ES-I3 (cell line): Measurements from ENCODE around the gene CRADD.

ENCODE experiments used
- H3K36me3 ChIP-seq: 2 replicates; pipeline ENCODE4 v1.6.1; 2013; ENCODE audit warnings: mild to moderate bottlenecking, low read length, control low read depth, moderate library complexity; ENCODE audit not compliant: insufficient read depth
- H3K4me1 ChIP-seq: 2 replicates; pipeline ENCODE4 v1.6.1; 2013; ENCODE audit warnings: mild to moderate bottlenecking, control low read depth, low read length; ENCODE audit not compliant: insufficient read depth
- H3K9ac ChIP-seq: 2 replicates; pipeline ENCODE4 v1.6.1; 2013; ENCODE audit warnings: low read depth, mild to moderate bottlenecking, low read length, moderate library complexity
- H3K9me3 ChIP-seq: 2 replicates; pipeline ENCODE4 v1.6.1; 2013; ENCODE audit warnings: mild to moderate bottlenecking, low read length, moderate library complexity; ENCODE audit not compliant: control insufficient read depth, insufficient read depth

The CRADD gene

GRCh38 chr12:93808169-93808899 is 131.2 kb downstream of the CRADD start:
- H3K36me3 ChIP-seq, result no peaks in the 10 kb centered on the region
- peaks cover 5% of the 10 kb centered on the region; the same call in 1 of the 2 replicates for H3K4me1 ChIP-seq
- no peak overlapping the region for H3K9ac ChIP-seq
- no peaks in the 10 kb centered on the region for H3K9me3 ChIP-seq

- Histone ChIP-seq H3K4me1 (0 out of 2 replicates have a peak, but pooled peaks cover 4% of the 10 kb centered on the region), H3K36me3 (no peaks in the 10 kb centered on the region), H3K9ac (no peak overlapping the region), H3K9me3 (no peaks in the 10 kb centered on the region; the same call in 1 of the 2 replicates)
These were observed 135.5 kb downstream of the CRADD start for GRCh38 chr12:93812626-93813025.

- Histone ChIP-seq H3K9ac (no peak overlapping the region), H3K9me3 (no peaks in the 10 kb centered on the region; the same call in 1 of the 2 replicates), H3K36me3 (no peaks in the 10 kb centered on the region), H3K4me1 (0 out of 2 replicates have a peak, but pooled peaks cover 4% of the 10 kb centered on the region)
These were observed 136.0 kb downstream of the CRADD start for GRCh38 chr12:93813186-93813585.

- Histone ChIP-seq H3K36me3 (no peaks in the 10 kb centered on the region), H3K9ac (no peak overlapping the region), H3K4me1 (peaks cover 6% of the 10 kb centered on the region), H3K9me3 (no peaks in the 10 kb centered on the region; the same call in 1 of the 2 replicates)
These were observed 137.0 kb downstream of the CRADD start for GRCh38 chr12:93813972-93814821.

GRCh38 chr12:93818488-93819049 is 141.4 kb downstream of the CRADD start:
- Histone ChIP-seq H3K36me3 (no peaks in the 10 kb centered on the region), H3K4me1 (peaks cover 7% of the 10 kb centered on the region), H3K9me3 (no peaks in the 10 kb centered on the region; the same call in 1 of the 2 replicates), H3K9ac (no peak overlapping the region)

- no peak overlapping the region for H3K9ac ChIP-seq
- H3K4me1 ChIP-seq, result peaks cover 12% of the 10 kb centered on the region
- no peaks in the 10 kb centered on the region; the same call in 1 of the 2 replicates for H3K9me3 ChIP-seq
- H3K36me3 ChIP-seq, result no peaks in the 10 kb centered on the region
These were observed 141.9 kb downstream of the CRADD start for GRCh38 chr12:93819050-93819491.

GRCh38 chr12:93823616-93824391 is 146.6 kb downstream of the CRADD start:
- peaks cover 28% of the 10 kb centered on the region for H3K4me1 ChIP-seq
- H3K36me3 ChIP-seq, result no peaks in the 10 kb centered on the region
- no peaks in the 10 kb centered on the region for H3K9me3 ChIP-seq
- no peak overlapping the region for H3K9ac ChIP-seq

- H3K9ac ChIP-seq, result no peak overlapping the region; the same call in 1 of the 2 replicates
- no peaks in the 10 kb centered on the region for H3K36me3 ChIP-seq
- no peaks in the 10 kb centered on the region for H3K9me3 ChIP-seq
- peaks cover 29% of the 10 kb centered on the region for H3K4me1 ChIP-seq
These were observed 147.6 kb downstream of the CRADD start for GRCh38 chr12:93824514-93825500.

GRCh38 chr12:93825501-93825888 is 148.3 kb downstream of the CRADD start:
- Histone ChIP-seq H3K4me1 (peaks cover 29% of the 10 kb centered on the region), H3K9me3 (no peaks in the 10 kb centered on the region), H3K9ac (no peak overlapping the region), H3K36me3 (no peaks in the 10 kb centered on the region)

- H3K9me3 ChIP-seq, result no peaks in the 10 kb centered on the region
- no peak overlapping the region for H3K9ac ChIP-seq
- no peaks in the 10 kb centered on the region for H3K36me3 ChIP-seq
- H3K4me1 ChIP-seq, result peaks cover 29% of the 10 kb centered on the region
These were observed 148.9 kb downstream of the CRADD start for GRCh38 chr12:93825931-93826555.

- H3K4me1 ChIP-seq, result peaks cover 29% of the 10 kb centered on the region
These were observed 150.0 kb downstream of the CRADD start for GRCh38 chr12:93827179-93827578.

GRCh38 chr12:93827669-93828068 is 150.5 kb downstream of the CRADD start:
- no peaks in the 10 kb centered on the region for H3K36me3 ChIP-seq
- no peak overlapping the region for H3K9ac ChIP-seq
- H3K4me1 ChIP-seq, result peaks cover 29% of the 10 kb centered on the region
- H3K9me3 ChIP-seq, result no peaks in the 10 kb centered on the region

More at GRCh38 chr12:93827179-93827578, 150.0 kb downstream of the CRADD start:
- Histone ChIP-seq H3K9ac (no peak overlapping the region), H3K9me3 (no peaks in the 10 kb centered on the region), H3K36me3 (no peaks in the 10 kb centered on the region)
